Islet precursor cell (in vitro differentiated cells): ENCODE data around the gene INTS3.

Experiments used
- DNase-seq: peaks from one replicate; pipeline ENCODE4 v3.0.0-alpha.2; 2018

Gene INTS3

DNA sequence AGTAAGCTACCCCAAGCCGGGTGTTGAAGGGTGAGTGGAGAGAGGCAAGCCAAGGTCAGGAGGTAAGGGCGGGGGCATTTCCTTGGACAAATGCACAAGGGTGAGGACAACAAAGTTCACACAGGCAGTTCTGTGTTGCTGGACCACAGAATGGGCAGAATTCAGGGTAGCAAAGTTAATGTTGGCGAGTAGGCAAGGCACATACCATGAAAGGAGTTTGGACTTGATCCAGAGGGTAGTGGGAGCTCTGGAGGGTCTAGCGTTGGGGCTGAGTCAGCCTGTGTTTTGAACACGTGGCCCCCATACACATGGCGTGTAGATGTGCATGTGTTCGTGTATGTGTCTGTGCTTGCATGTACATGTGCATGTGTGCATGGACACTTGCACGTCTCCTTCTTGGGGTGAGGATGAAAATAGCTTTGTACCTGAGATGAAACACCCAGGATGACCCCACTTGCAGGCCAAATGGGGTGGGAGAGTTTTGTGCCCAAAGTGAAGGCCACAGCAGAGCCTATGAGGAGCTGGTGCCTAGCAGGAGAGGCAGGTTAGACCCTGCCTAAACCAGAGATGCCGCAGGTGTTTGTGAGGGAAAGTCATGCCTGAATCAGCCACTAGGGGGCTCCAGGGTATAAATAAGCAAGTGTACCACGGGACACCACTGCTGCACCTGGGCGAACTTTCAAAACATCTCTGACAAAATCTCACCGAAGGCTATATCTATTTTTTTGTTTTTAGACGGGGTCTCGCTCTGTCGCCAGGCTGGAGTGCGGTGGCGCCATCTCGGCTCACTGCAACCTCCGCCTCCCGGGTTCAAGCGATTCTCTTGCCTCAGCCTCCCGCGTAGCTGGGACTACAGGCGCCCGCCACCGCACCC, 69.2 kb downstream of the INTS3 start:
- DNase-seq: peak; percentile 87

DNA sequence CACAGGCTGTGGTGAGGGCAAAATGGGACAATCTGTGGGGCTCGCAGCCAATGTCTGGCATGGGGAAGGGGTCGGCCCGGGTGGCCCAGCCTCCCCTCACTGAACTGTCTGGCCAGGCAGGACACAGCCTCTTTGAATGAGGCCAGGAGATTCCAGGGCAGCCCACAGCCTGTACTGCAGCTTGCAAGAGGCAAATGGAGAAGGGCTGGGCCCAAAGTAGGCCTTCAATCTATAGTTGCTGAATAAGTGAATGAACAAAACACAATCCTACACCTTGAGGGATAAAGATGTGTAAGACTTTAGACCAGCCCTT, 70.6 kb downstream of the INTS3 start:
- no peak for DNase-seq

DNA sequence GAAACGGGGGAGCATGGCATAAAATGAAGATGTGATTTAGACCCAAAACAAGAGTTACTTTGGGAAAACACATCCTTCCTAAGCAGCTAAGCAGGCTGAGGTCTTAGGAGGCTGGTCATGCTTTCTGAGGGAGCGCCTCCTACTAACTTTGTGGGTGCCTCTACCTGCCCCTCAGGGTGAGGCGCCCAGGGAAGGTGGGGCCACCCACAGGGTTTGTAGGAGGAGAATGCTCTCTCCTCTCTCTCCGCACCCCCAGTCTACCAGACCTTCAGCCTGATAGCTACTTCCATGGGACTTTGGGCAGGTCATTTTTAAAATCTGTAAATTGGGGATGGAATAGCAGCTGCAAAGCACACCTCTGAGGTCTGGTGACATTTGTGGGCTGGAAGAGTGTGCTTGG, 71.2 kb downstream of the INTS3 start:
- DNase-seq: no peak

DNA sequence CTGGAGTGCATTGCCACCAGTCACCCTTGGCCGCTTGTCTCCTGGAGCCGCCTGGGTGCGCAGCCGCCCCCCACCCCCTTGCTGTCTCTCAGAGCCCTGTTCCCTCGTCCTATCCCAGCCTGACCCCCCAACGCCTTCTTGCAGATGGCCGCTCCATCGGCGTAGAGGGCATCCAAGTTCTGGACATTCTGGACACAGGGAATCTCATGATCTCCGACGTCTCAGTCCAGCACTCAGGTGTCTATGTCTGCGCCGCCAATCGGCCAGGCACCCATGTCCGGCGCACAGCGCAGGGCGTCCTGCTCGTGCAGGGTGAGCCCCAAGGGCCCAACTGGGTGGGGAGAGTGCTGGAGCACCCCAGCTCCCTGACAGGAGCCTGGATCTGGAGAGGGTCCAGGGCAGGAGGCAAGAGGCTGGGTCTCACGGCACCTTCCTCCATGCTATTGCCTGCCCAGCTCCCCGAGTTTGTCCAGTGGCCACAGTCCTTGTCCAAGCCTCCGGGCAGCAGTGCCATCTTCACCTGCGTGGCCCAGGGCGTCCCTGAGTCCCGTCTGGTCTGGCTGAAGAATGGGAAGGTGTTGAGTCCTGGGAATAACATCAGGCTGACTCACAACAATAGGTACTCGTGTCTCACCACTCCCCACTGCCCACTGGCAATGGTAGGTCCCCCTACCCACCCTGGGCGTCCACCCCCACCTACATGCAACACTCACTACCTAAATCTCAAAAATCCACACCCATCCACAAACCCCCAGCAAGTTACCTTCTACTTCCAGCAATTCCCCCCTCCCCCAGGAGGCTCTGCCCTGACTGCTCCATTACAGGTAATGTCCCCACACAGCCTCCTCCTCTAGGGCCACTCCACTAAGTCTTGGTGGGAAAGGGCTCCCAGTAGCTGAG, 72.0 kb downstream of the INTS3 start:
- no peak for DNase-seq

DNA sequence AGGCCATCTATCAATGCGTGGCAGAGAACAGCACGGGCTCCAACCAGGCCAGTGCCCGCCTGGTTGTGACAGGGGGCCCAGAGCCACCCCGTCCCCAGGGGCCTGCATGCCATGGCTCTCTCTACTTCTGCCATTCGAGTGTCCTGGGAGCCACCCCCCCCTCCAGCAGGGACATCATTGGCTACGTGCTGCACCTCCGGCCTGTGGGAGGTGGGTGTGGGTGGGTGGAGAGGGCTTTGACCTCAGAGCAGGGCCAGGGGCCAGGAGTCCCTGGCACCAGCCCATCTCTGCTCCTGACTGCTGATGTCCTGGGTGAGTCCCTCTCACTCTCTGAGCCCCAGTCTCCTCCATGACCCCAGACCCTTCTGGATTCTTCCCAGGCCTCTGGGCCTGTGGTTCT, 72.7 kb downstream of the INTS3 start:
- no peak for DNase-seq

DNA sequence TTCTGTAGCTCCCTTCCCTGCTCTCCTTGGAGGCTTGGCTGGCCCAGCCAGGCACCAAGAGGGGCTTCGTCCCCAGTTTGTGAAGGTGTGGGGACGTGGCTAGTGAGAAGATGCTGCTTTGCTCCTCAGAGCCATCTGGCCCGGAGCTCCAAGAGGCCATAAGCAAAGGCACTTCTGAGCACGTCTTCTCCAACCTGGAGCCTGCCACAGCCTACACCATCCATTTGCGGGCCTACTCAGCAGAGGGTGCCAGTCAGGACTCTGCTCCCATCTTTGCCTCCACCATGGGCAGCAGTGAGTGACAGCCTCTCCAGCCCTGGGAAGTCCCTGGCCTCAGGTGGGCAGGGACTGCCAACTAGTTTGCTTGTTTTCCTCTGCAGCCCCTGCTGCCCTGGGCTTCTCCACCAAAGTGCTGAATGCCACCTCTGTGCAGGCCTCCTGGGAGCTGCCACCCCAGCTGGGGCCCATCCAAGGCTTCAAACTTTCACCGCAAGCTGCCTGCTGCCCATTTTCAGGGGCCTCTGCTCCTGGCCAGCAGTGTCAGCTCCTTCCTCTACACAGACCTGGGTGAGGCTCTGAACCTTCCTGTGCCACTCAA, 73.3 kb downstream of the INTS3 start:
- no peak for DNase-seq

DNA sequence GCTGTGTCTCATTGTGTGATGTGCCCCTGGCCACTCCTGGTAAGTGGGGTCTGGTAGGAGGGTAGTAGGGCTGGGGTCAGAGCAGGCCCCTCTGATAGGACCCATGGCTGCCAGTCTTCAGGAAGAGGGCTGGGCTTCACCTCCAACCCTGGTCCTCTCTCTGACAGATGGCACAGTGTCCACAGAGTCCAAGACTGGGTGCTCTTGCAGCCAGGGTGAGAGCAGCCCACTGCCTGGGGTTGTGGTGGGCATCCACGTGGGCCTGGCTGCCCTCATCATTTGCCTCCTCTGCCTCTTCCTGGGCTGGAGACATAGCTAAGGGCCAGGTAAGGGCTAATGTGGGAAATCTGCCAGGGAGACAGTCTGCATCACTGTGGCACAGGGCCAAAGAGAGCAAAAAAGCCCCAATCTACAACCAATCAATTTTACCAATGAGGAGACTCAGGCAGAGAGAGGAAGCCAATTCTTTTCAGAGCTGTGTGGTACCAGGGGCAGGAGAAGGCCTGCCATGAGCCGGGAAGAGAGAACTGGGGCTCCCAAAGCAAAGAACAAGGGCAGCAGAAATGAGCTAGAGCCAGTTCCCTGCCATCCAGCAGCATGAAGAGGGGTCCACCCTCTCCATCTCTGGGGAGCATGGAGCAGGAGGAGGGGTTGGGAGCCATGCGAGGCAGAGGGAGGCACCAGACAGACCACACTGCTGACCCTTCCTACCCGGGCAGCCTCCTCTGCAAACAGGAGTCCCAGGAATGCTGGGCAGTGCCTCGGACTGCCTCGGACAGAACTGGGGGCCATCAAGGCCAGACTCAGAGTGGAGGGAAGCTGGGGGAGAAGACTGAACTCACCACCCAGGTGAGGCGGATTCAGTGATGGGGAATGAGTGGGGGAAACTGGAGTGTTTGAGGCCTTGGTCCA, 74.2 kb downstream of the INTS3 start:
- no peak for DNase-seq

DNA sequence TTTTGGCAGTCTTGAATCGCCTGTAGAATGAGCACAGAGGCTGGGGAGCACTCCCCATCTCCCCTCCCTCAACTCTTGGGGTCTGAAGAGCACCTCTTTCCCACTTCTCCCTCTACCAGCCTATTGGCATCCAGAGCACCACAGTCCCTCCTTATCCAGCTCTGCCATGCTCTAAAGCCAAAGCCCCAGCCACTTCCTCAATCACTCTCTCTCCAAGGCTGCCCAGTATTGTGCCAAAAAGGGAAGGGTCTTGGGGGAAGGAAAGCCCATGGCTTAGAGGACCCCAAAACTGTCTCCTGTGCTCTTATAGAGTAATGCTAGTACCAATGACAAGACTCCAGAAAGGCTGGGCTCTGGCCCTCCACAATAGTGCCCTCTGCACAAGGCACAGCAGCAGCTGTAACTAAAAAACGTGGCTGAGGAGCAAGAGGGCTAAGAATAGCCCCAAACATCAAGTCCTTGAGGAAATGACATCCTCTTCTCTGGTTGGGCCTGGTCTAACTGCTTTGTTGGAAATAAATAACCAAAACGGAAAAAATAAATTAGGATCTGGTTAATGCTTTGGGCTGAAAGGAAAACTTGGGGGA, 75.7 kb downstream of the INTS3 start:
- no peak for DNase-seq

DNA sequence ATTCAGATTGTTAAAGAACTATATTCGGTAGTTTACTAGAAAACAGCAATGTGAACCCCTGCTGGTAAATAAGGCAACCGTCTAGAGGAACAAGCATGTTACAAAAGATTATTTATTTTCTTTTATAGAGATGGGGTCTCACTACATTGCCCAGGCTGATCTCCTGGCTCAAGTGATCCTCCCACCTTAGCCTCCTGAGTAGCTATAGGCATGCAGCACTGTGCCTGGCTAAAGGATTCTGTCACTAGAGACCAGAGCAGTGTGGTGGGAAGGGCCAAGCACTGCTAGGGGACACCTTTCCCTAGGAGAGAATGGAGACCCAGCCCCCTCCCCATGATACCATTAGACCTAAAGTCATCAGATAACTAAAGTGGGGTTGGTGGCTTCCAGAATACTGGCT, 76.3 kb downstream of the INTS3 start:
- no peak for DNase-seq

DNA sequence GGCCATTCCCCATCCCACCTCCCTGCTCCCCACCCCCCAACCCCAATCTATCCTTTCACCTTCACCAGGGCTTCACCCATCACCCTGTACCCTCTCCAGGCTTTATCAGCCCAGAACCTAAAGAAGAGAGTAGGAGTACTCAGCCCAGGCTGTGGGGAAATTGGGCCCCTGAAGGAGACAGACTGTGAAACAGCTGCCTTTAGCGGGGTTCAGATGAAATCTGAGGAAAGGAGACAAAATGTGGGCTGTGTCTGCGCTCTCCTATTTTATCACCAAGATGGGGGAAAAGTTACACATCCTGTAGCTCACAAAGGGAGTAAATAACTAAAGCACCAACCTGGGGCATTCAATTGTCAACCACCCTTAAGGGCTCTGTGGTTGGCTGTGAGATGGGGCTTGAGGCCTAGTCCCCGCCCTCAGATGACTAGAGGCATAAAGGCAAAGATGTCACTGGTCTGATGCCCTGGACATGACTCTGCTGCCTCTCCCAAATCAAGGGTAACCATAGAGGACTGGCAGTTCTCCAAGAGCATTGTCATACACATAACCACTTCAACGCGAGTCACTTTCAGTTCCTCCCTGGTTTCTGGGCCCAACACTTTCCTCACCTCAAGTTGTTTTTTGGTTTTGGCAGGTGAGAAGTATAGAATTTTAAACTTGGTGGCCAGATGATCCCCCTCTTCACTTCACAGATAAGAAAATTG, 77.3 kb downstream of the INTS3 start:
- DNase-seq: no peak

DNA sequence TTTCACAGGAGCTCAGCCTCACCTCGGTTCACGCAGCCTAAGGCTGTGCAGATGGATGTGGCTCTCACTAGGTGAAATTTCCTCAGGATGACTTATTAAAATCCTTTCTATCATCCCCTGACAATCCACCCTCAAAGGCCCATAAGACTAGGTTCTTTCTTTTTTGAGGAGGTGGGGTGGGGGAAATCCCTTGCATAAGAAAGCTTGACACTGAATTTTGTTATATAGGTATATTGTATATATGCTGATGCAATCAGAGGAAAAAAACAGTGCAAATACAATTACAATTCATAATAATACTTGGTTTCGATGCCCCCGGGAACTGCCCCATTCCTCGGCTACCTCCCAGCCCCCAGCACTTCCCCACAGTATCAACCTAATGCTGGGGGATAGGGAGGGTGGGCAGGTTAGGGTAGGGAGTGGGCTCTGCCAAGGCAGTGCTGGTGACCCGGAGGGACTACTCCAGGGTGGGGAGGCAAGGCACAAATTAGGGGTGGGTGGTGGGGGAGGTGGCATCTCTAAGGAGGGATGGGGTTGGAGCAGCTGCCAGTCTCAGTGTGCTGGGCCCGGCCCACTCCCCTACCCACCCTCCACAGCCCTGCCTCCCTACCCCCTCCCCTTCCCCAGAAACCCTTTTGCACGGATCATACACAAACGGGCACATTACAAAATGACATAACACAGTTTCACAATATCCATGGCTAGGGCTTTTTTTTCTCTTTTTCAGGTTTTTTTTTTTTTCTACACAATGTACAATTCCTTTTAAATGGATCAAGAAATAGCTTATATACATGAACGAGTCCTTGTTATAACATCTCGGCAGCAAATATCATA, 78.3 kb downstream of the INTS3 start:
- DNase-seq: no peak

DNA sequence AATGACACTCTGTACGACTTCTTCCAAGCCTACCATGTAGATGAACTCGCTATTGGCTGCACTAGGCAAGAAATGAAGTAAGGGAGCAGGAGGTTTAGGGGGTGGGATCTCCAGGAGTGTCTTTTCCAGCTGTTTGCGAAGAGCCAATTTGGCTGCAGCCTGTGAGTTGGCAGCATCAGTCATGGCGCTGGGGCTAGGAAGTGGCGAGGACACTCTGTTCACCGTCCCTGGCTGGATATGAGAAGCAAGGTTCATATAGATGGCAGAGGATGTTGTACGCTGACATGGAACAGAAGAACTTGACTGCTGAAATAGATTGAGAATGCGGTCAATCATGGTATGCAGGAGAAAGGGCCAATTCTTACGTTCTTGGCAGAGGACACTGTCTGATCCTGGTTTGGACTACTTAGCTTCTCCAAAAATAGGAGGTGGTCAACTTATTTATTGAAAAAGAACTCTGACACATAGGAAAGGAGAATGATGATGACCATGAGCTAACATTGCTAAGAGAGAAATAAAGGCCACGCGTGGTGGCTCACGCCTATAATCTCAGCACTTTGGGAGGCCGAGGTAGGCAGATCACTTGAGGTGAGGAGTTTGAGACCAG, 88.5 kb downstream of the INTS3 start:
- no peak for DNase-seq

DNA sequence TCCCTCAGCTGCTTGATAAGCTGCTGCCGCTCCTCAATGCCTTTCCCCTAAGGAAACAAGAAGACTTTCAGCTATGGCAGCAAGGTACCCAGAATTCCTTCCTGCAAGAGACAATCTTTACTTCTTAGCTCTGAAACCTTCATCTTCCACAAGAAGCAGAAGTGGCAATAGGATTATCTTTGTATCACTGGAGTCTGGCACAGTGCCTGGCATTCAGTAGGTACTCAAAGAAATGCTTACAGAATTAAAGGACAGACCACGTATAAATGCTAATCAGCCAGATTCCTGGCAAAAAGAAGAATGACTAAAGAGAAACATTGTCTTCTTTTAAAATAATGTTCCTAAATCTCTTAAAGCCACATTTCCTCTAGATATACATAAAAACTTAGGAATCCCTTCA, 91.0 kb downstream of the INTS3 start:
- no peak for DNase-seq
